ENCODE measurements around the gene ZNF106. TPM values are rescaled to one million over a fixed set of nuclear protein-coding genes. Genes with fewer than 3 reads are reported as not detected.
A peak's percentile ranks its signal among the peaks of the same experiment; 100 is the strongest.

ZNF106 gene
- total RNA-seq, 2 donors from 2014 or later, result 77.4 to 83.8 TPM

DNA sequence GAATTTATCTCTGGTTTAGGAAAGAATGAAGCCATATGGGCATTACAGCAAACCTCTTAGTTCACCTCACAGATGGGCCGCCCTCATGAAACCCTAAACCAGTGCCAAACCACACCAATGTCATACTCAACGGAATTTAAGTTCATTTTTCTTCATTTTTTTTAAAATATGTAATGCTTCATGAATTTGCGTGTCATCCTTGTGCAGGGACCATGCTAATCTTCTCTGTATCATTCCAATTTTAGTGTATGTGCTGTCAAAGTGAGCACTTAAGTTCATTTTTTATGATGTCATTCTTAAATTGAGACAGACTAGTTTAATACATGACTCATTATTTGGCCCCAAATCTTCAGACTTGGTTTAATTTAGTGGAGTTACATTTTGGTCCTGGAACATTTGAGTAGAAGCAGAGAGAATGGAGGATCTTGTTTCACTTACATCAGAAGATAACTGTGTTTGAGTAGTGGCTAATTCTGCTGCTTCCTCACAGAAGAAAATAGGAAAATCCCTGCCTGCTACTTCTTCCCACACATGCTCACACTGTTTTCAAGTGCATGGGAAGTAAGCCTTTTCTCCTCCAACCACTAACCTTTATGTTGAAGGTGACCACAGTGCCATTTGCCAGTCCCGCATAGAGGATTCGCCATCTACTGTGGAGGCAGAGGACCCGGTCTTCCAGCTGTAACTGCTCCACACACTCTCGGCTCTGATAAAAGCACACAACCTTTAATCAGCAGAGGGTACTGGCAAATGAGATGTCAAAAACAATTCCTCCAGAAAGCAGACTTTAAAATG, 63.3 kb downstream of the ZNF106 start:
- Histone ChIP-seq H3K4me3 (no peak overlapping the region), H3K36me3 (peaks cover 44% of the 10 kb centered on the region), H3K9me3 (no peaks in the 10 kb centered on the region), H3K27ac (peak overlapping the region; percentile 74 to 85), H3K4me1 (ENCODE audit: control insufficient read depth in 1 of 2, low read depth in 2 of 2) (peaks cover 6 to 33% of the 10 kb centered on the region in 2 donors), H3K27me3 (replicated peaks; ENCODE audit: insufficient read depth) (no peaks in the 10 kb centered on the region)
- ATAC-seq (ENCODE audit: insufficient number of reproducible peaks, low FRiP score, low read depth) (peak; percentile 83), DNase-seq (ENCODE audit: low spot score) (no peak)
- TF ChIP-seq CTCF (IDR thresholded peaks at IDR 0.05), result no peak

GRCh38 chr15:42421376-42421775, 69.6 kb downstream of the ZNF106 start:
- Histone ChIP-seq H3K4me1 (ENCODE audit: control insufficient read depth in 1 of 2, low read depth in 2 of 2) (peaks cover 0 to 38% of the 10 kb centered on the region in 2 donors), H3K9me3 (no peaks in the 10 kb centered on the region), H3K36me3 (peaks cover 36% of the 10 kb centered on the region), H3K27ac (peak overlapping the region; percentile 79 to 85), H3K4me3 (no peak overlapping the region), H3K27me3 (replicated peaks; ENCODE audit: insufficient read depth) (no peaks in the 10 kb centered on the region)
- no peak for TF ChIP-seq CTCF (IDR thresholded peaks at IDR 0.05)
- DNase-seq (ENCODE audit: low spot score) (no peak), ATAC-seq (ENCODE audit: insufficient number of reproducible peaks, low FRiP score, low read depth) (peak; percentile 68)

- Histone ChIP-seq H3K4me1 (ENCODE audit: control insufficient read depth in 1 of 2, low read depth in 2 of 2) (peaks cover 0 to 44% of the 10 kb centered on the region in 2 donors), H3K27ac (no peak overlapping the region), H3K9me3 (no peaks in the 10 kb centered on the region), H3K27me3 (replicated peaks; ENCODE audit: insufficient read depth) (no peaks in the 10 kb centered on the region), H3K4me3 (no peak overlapping the region), H3K36me3 (peaks cover 40% of the 10 kb centered on the region)
- no peak for ATAC-seq (ENCODE audit: insufficient number of reproducible peaks, low FRiP score, low read depth)
- no peak for DNase-seq (ENCODE audit: low spot score)
- TF ChIP-seq CTCF (IDR thresholded peaks at IDR 0.05), result no peak
These were observed 71.6 kb downstream of the ZNF106 start for GRCh38 chr15:42419369-42419768.

DNA sequence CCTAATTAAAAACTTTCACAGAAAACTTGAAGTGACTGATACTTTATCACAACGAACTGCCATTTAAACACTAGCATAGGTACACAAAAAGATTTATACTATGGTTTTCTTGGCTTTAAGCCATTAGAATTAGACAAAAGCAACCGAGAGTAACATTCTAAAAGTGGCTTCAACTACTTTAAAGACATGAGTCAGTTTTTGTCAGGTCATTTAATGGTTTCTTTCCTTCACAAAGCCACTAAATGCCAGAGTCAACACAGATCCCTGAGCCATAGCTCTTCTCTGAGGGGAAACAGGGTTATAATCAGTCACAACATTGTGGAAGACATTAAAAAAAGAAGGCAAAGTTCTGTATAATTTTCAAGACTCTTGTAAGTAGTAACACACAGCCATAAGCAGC, 77.0 kb downstream of the ZNF106 start:
- H3K36me3 ChIP-seq, result peaks cover 45% of the 10 kb centered on the region

More for the DNA sequence above, 77.0 kb downstream of the ZNF106 start:
- ATAC-seq (ENCODE audit: insufficient number of reproducible peaks, low FRiP score, low read depth), result no peak
- Histone ChIP-seq H3K4me1 (ENCODE audit: control insufficient read depth in 1 of 2, low read depth in 2 of 2) (peaks cover 0 to 17% of the 10 kb centered on the region in 2 donors), H3K9me3 (no peaks in the 10 kb centered on the region), H3K4me3 (no peak overlapping the region), H3K27me3 (replicated peaks; ENCODE audit: insufficient read depth) (no peaks in the 10 kb centered on the region), H3K27ac (peak overlapping the region; percentile 7 to 55)
- TF ChIP-seq CTCF (IDR thresholded peaks at IDR 0.05), result no peak
- no peak for DNase-seq (ENCODE audit: low spot score)

All from thoracic aorta (tissue), 2 donors.